Activated CD4-positive, CD25-positive, alpha-beta regulatory T cell (primary cell): ENCODE measurements around the gene TRAPPC5.
"Not testable (repeated sequence)": the region's sequence is repeated elsewhere in the genome, so short reads cannot be mapped to it uniquely, and the experiment has no call there.

ENCODE experiments used
- DNase-seq, 4 experiments: peaks; one replicate each; lab custom pipeline; 2025; lab: John Stamatoyannopoulos, UW

TRAPPC5 gene

DNA sequence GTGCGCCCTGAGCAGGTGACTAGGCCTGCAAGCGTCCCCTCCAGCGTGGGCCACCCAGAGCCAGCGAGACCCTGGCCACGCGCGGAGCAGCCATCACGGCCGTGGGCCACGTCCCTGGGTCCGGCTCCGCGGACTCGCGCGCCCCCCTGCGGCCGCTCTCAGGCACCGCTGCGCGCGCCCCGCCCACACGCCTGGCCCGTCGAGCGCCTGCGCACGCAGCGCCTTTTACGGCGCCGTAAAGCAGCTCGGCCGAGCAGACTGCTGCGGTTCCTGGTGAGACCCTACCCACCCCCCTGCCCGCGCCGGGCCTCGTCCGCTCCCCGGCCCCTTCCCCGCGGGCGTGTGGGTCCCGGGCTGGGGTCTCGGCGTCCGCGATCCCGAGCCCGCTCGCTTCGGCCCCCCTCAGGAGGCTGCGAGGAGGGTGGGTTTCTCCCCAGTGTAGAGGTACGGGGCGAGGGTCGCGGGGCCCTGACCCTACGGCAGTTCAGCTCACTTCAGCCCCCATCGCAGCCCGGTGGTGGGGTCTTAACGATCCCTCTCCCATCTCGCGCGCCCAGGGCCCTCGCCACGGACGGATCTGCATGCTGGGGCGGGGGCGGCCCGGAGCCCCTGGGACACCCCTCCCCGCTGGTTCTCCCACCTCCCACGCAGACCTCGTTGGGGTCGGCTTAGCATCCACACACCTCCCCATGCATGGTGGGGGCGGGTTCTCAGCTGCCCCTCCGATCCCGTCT, at the start of gene TRAPPC5:
TRAPPC5 (plus strand) TSS at position 228 of the 734 bp plus-strand sequence. CDS start 1,421 bp downstream, outside the sequence.
- DNase-seq: peak; percentile 69 to 81 (median 76)

DNA sequence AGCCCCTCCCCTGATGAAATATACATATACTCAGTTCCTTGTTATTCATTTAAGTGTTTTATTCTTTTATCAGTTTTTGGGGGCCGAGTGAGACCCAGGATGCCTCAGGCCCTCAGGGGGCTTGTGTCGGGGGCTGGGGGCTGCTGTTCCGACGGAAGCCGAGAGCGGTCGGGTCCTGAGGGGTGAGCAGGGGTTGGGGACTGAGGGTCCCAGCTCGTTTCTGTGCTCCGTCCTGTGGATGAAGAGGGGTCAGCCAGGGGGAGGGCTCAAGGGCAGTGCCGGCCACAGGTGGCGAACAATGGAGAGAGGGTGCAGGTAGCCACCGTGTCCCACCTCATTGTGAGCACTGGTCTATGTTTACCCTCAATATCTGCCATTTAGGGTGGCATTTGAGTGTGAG, 49.1 kb upstream of the TRAPPC5 start:
- no peak for DNase-seq

- DNase-seq: no peak
These were observed 48.1 kb upstream of the TRAPPC5 start for GRCh38 chr19:7632340-7633203.

DNA sequence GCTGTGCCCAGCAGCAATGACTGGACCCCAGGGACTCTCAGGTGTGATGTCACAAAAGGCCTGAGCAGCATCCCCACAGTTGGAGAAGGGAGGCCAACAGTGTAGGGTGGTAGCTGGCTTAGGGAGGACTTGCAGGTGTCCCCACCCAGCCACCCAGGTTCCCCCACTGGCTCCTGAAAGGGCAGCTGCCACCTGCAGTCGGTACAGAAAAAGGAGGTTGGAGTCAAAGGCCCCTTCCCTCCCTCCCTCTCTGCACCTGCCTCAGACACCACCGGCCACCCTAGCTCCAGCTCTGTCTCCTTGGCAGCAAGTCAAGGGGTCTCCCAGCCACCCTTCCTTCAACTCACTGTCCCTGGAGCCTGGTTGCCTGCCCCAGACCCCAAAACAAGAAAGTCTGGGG, 46.9 kb upstream of the TRAPPC5 start, which contains the start of gene PCP2:
PCP2 (minus strand) TSS at position 22 of the 400 bp plus-strand sequence. CDS start 262 bp downstream, outside the sequence.
- no peak for DNase-seq

- no peak for DNase-seq
These were observed 45.0 kb upstream of the TRAPPC5 start for GRCh38 chr19:7635670-7636069.

DNA sequence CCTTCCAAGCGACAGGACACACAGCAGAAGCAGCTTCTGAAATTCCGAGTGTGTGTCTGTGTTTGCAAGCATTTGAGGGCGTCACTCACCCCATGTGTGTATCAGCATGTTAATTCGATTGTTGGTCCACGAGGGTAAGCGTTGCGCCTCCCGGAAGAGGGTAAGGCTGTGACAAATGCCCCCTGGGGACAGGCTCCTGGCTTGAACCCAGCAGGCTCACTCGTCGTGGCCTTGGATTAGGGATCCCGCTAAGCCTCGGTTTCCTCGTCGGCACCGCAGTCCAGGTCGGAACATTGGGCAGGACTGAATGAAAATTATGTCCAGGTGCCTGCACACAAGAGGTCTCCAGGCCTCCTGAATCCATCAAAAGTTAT, 44.3 kb upstream of the TRAPPC5 start:
- DNase-seq: no peak

DNA sequence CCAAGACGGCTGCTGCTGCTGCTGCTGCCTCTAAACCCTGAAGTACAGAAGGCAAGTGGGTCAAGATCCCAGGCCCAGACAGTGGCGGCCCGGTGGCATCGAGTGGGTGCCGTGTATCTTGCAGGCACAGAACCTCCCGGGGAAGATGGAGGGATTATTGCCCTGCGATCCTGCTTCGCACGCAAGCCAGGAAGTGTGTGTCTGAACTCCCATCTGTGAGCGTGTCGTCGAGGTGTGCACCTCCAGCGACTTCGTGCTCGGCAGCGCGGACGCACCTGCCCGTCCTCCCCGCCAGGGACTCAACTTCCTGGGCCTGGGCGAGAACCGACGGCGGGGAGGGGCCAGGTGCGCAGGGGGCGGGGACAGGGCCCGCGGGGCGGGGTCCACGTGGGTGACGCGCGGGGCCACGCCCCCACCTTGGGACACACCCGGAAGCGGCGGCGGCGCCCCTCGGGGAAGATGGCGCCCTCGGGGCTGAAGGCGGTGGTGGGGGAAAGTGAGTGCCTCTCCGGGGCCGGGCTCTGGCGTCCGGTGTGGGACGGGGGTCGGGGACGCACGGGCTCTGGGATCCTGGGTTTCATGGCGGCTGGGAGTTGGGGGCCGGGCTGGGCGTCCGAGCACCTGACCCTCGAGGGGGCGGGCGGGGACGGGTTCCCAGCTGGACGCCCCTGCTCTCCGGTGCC, 43.8 kb upstream of the TRAPPC5 start, which contains the start of gene STXBP2:
STXBP2 (plus strand) TSS at position 420 of the 683 bp plus-strand sequence; CDS start at position 460, 40 bp downstream.
- DNase-seq: peak; percentile 86 to 92 (median 88)

- DNase-seq: no peak
These were observed 43.0 kb upstream of the TRAPPC5 start for GRCh38 chr19:7637374-7638256.

DNA sequence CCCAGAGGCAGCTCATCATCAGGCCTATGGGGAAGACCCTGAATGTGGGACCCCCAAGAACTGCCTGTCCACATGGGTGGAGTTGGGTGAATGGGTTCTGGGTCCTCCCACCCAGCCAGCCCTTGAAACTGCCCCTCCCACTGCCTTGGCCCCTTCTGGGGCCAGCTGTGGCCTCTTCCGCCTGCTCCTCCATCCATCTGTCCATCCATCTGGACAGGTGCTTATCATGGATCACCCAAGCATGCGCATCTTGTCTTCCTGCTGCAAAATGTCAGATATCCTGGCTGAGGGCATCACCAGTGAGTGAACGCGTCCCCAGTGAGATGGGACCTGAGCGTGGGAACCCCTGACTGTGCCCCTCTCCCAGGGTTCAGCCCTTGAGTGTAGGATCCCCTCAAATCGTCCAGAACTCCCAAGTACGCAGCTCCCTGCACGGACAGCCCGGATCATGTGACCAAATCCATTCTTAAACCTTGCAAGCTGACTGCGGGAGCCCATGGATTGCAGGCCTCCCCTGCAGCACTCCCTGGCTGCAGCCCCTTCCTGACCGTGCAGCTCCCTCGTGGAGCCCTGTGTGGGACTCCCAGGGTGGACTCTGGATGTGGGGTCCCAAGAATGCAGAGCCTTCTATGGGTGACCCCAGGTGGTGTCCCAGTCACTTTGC, 41.7 kb upstream of the TRAPPC5 start:
- DNase-seq: no peak

- no peak for DNase-seq
These were observed 40.7 kb upstream of the TRAPPC5 start for GRCh38 chr19:7639863-7640348.

- DNase-seq: no peak
These were observed 39.8 kb upstream of the TRAPPC5 start for GRCh38 chr19:7640803-7641202.

DNA sequence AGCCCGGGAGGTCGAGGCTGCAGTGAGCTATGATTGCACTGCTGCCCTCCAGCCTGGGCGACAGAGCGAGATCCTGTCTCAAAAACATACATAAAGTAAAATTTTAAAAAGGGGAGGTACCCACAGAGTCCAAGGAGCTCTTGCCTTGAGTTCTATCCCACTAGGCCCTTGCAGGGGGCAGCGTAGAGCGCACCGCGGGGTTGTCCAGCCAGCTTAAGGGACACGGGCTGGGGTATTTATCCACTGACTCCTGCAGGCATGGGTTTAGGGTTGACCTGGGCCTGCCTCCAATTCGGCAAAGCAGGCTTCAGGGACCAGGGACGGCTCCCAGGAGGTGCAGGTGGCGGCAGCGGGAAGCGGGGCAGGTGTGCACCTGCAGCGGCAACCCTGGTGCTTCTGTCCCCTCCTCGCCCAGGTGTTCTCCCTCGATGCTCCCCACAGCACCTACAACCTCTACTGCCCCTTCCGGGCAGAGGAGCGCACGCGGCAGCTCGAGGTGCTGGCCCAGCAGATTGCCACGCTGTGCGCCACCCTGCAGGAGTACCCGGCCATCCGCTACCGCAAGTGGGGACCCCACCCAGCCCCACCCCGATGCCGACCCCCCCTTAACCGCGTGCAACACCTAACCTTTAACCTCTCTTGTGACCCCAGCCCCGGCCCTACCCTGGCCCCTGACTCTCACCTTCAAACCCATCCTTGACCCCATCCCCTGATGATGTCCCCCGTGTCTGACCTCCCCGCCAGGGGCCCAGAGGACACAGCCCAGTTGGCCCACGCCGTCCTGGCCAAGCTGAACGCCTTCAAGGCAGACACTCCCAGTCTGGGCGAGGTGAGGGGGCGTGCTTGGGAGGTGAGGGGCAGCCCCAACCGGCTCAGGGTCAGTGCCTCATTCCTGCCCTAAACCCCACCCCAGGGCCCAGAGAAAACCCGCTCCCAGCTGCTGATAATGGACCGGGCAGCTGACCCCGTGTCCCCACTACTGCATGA, 39.0 kb upstream of the TRAPPC5 start:
- no peak for DNase-seq

DNA sequence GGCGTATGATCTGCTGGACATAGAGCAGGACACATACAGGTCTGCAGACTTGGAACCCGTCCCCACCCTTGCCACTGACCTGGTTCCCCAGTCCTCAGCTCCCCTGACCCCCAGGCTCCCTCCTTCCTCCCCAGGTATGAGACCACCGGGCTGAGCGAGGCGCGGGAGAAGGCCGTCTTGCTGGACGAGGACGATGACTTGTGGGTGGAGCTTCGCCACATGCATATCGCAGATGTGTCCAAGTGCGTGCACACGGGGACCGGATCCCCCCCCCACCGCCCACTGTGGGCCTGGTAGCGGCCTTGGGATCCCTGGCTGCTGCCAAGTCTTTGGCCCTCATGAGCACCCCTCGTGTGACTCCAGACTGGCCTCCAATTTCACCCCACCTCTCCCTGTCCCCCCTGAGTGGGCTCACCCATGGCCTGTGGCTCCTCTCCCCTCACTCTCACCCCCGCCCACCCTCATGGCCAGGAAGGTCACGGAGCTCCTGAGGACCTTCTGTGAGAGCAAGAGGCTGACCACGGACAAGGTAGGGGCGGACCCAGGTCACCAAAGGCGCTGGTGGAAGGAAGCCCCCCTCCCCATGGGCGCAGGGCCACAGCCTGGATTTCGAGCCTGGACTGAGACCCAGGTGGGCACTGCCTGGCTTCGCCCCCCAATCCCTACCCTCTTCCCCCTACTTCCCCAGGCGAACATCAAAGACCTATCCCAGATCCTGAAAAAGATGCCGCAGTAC, 38.2 kb upstream of the TRAPPC5 start:
- no peak for DNase-seq

- DNase-seq: no peak
These were observed 37.6 kb upstream of the TRAPPC5 start for GRCh38 chr19:7643031-7643415.

GRCh38 chr19:7643629-7644549, 36.7 kb upstream of the TRAPPC5 start:
- DNase-seq: not testable (repeated sequence)

DNA sequence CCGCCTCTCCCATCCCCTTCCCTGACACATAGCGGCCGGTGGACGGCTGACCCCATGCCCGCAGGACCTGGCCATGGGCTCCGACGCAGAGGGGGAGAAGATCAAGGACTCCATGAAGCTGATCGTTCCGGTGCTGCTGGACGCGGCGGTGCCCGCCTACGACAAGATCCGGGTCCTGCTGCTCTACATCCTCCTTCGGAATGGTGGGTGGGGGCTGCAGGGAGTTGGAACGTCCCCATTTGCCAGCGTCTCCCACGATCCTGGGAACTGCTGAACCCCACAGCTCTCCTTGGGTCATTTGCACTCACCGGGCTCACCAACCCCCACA, 36.1 kb upstream of the TRAPPC5 start:
- no peak for DNase-seq

GRCh38 chr19:7645163-7645562, 35.5 kb upstream of the TRAPPC5 start:
- DNase-seq: no peak
